Progenitor cell of endocrine pancreas (in vitro differentiated cells): ENCODE data around the gene MROH2B. TPM values are rescaled to one million over a fixed set of nuclear protein-coding genes. Genes with fewer than 3 reads are reported as not detected.

Source experiments
- DNase-seq: peaks from one replicate; pipeline ENCODE4 v3.0.0; 2021; ENCODE audit warnings: low spot score; ENCODE audit not compliant: unreplicated experiment
- H3K27ac Mint-ChIP-seq: 2 replicates; pipeline ENCODE4 v1.8.0; 2021; ENCODE audit warnings: mild to moderate bottlenecking, moderate library complexity, mixed read lengths
- H3K27me3 Mint-ChIP-seq: 2 replicates; pipeline ENCODE4 v1.8.0; 2021; ENCODE audit warnings: mixed read lengths
- H3K36me3 Mint-ChIP-seq: 2 replicates; pipeline ENCODE4 v1.8.0; 2022; ENCODE audit warnings: mixed read lengths; ENCODE audit not compliant: insufficient read depth
- H3K4me1 Mint-ChIP-seq: 2 replicates; pipeline ENCODE4 v1.8.0; 2021; ENCODE audit warnings: low read depth, mixed read lengths
- H3K4me3 Mint-ChIP-seq: 2 replicates; pipeline ENCODE4 v1.8.0; 2021; ENCODE audit warnings: low read depth, mild to moderate bottlenecking, moderate library complexity, mixed read lengths
- H3K9me3 Mint-ChIP-seq: 2 replicates; pipeline ENCODE4 v1.8.0; 2021; ENCODE audit warnings: low read depth, mixed read lengths
- CTCF ChIP-seq: fragments of 200-600 bp; sonication (generic); IDR thresholded peaks from one replicate; pipeline ENCODE4 v1.5.0; 2021; ENCODE audit warnings: antibody characterized with exemption, mild to moderate bottlenecking; ENCODE audit not compliant: unreplicated experiment
- total RNA-seq: library from RNA; stranded (reverse); gene quantifications from 2 replicates; pipeline ENCODE4 v1.2.1, GENCODE V29; 2021

MROH2B gene
- total RNA-seq, 1 donor from 2014 or later: not detected

- no peak overlapping the region for H3K27ac Mint-ChIP-seq
- H3K9me3 Mint-ChIP-seq: peaks cover 6% of the 10 kb centered on the region
- no peak overlapping the region for H3K4me3 Mint-ChIP-seq
- TF ChIP-seq CTCF: no peak
- no peaks in the 10 kb centered on the region for H3K36me3 Mint-ChIP-seq
- H3K4me1 Mint-ChIP-seq: peaks cover 10% of the 10 kb centered on the region
- DNase-seq: no peak
- H3K27me3 Mint-ChIP-seq: no peaks in the 10 kb centered on the region
These were observed 79.8 kb downstream of the MROH2B start for GRCh38 chr5:40991168-40991980.

DNA sequence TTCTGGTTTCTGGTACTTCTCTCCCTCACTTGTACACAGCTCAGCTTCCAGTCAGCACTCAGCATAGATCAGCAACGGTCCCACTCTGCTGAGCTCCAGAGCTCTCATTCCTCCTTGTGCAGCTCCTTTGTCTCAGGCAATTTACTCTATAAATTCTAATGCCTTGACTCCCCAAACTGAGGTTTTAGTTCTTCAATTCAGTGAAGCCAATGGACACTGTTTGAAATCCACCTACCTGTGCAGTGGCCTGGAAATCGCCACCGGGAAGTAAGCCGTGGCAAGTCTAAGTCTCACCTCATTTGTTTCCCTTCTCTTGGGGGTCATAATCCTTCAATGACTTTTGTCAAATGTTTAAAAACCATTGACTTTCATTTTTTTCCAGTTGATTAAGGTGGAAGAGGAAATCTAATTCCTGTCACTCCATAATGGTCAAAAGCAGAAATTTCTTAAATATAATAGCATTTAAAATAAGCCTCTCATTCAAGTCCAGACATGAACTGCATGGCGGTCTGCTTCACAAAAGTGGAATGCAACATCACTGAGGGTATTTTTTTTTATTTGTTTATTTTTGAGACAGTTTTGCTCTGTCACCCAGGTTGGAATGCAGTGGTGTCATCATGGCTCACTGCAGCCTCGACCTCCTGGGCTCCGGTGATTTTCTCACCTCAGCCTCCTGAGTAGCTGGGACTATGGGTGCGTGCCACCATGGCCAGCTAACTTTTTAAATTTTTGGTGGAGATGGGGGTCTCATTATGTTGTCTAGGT lies 82.2 kb downstream of the MROH2B start:
- DNase-seq: no peak
- Mint-ChIP-seq H3K27me3 (no peaks in the 10 kb centered on the region), H3K9me3 (peaks cover 6% of the 10 kb centered on the region), H3K27ac (no peak overlapping the region), H3K4me1 (peaks cover 14% of the 10 kb centered on the region), H3K36me3 (no peaks in the 10 kb centered on the region), H3K4me3 (no peak overlapping the region)
- TF ChIP-seq CTCF: no peak

GRCh38 chr5:40987349-40987748 lies 83.8 kb downstream of the MROH2B start:
- TF ChIP-seq CTCF: no peak
- Mint-ChIP-seq H3K27me3 (no peaks in the 10 kb centered on the region), H3K9me3 (peaks cover 4% of the 10 kb centered on the region), H3K4me3 (no peak overlapping the region), H3K4me1 (peaks cover 13% of the 10 kb centered on the region), H3K27ac (no peak overlapping the region), H3K36me3 (no peaks in the 10 kb centered on the region)
- no peak for DNase-seq

- H3K36me3 Mint-ChIP-seq: no peaks in the 10 kb centered on the region
- no peak for DNase-seq
- peaks cover 4% of the 10 kb centered on the region for H3K9me3 Mint-ChIP-seq
- no peaks in the 10 kb centered on the region for H3K27me3 Mint-ChIP-seq
- H3K4me1 Mint-ChIP-seq: peaks cover 13% of the 10 kb centered on the region
- no peak overlapping the region for H3K27ac Mint-ChIP-seq
- no peak for TF ChIP-seq CTCF
- no peak overlapping the region for H3K4me3 Mint-ChIP-seq
These were observed 84.5 kb downstream of the MROH2B start for GRCh38 chr5:40986666-40987065.

DNA sequence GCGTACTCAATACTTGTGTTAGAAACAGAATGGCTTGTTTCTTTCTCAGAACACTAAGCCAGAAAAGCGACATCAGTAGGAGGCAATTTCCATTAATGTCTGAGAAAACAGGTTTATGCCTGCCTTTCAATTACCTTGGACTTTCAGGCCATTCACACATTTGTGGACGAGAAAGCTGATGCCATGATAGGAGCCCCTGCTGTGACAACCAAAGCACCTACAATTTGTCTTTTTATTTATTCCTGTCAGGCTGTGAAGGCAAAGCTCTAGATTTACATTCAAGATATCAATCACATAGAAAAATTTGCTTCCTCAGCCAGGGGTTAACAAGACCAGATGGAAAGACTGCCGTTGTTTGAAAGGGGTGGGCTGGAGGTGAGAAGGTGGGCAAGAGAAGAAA lies 85.6 kb downstream of the MROH2B start:
- Mint-ChIP-seq H3K36me3 (no peaks in the 10 kb centered on the region), H3K4me3 (no peak overlapping the region), H3K27me3 (peaks cover 3% of the 10 kb centered on the region), H3K27ac (no peak overlapping the region), H3K9me3 (peaks cover 6% of the 10 kb centered on the region), H3K4me1 (peaks cover 7% of the 10 kb centered on the region)
- no peak for TF ChIP-seq CTCF
- no peak for DNase-seq
